ENCODE results near the gene SIGLEC9. TPM values are rescaled to one million over a fixed set of nuclear protein-coding genes. Genes with fewer than 3 reads are reported as not detected.
A peak's percentile ranks its signal among the peaks of the same experiment; 100 is the strongest.

Gene SIGLEC9
- total RNA-seq, result 5.3 TPM

- intact Hi-C loops (cut with DNase I), result no loop called here
- ATAC-seq, result peak; percentile 76
- peak; percentile 62 for DNase-seq (ENCODE audit: low spot score)
These were observed at the start of gene SIGLEC9 for GRCh38 chr19:51124729-51125128. TSS of gene SIGLEC9 (plus strand) at chr19:51124906. CDS start at chr19:51124975, 69 bp downstream.

- intact Hi-C loops (cut with DNase I), result no loop called here
- DNase-seq (ENCODE audit: low spot score), result no peak
- no peak for ATAC-seq
These were observed 48.7 kb upstream of the SIGLEC9 start for GRCh38 chr19:51075998-51076397.

GRCh38 chr19:51076631-51077213 is 48.0 kb upstream of the SIGLEC9 start:
- DNase-seq (ENCODE audit: low spot score) (no peak), ATAC-seq (no peak)
- intact Hi-C loops (cut with DNase I), result no loop called here

- ATAC-seq (no peak), DNase-seq (ENCODE audit: low spot score) (no peak)
- intact Hi-C loops (cut with DNase I), result no loop called here
These were observed 46.6 kb upstream of the SIGLEC9 start for GRCh38 chr19:51078104-51078503.

- intact Hi-C loops (cut with DNase I), result no loop called here
- DNase-seq (ENCODE audit: low spot score) (no peak), ATAC-seq (no peak)
These were observed 46.0 kb upstream of the SIGLEC9 start for GRCh38 chr19:51078731-51079130.

GRCh38 chr19:51079481-51080110 is 45.1 kb upstream of the SIGLEC9 start:
- ATAC-seq (peak; percentile 73), DNase-seq (ENCODE audit: low spot score) (peak; percentile 72)
- intact Hi-C loops (cut with DNase I), result no loop called here

GRCh38 chr19:51081476-51081875 is 43.2 kb upstream of the SIGLEC9 start:
- intact Hi-C loops (cut with DNase I), result no loop called here
- DNase-seq (ENCODE audit: low spot score), result no peak
- no peak for ATAC-seq

GRCh38 chr19:51082611-51083010 is 42.1 kb upstream of the SIGLEC9 start, which contains the start of gene KLK14:
TSS of gene KLK14 (minus strand) at chr19:51082887. CDS start at chr19:51082614, 273 bp downstream.
- ATAC-seq, result no peak
- DNase-seq (ENCODE audit: low spot score), result peak; percentile 35
- intact Hi-C loops (cut with DNase I), result no loop called here

- ATAC-seq (no peak), DNase-seq (ENCODE audit: low spot score) (no peak)
- intact Hi-C loops (cut with DNase I), result no loop called here
These were observed 41.5 kb upstream of the SIGLEC9 start for GRCh38 chr19:51083181-51083580.

- ATAC-seq (no peak), DNase-seq (ENCODE audit: low spot score) (peak; percentile 40)
- intact Hi-C loops (cut with DNase I), result no loop called here
These were observed 40.9 kb upstream of the SIGLEC9 start for GRCh38 chr19:51083783-51084182.

- DNase-seq (ENCODE audit: low spot score) (peak; percentile 34), ATAC-seq (no peak)
- intact Hi-C loops (cut with DNase I), result no loop called here
These were observed 40.2 kb upstream of the SIGLEC9 start for GRCh38 chr19:51084505-51084904.

GRCh38 chr19:51086153-51086850 is 38.4 kb upstream of the SIGLEC9 start:
- ATAC-seq, result no peak
- peak; percentile 19 for DNase-seq (ENCODE audit: low spot score)
- intact Hi-C loops (cut with DNase I), result no loop called here

GRCh38 chr19:51089786-51090185 is 34.9 kb upstream of the SIGLEC9 start:
- ATAC-seq (no peak), DNase-seq (ENCODE audit: low spot score) (no peak)
- intact Hi-C loops (cut with DNase I), result no loop called here

- intact Hi-C loops (cut with DNase I), result no loop called here
- ATAC-seq (no peak), DNase-seq (ENCODE audit: low spot score) (no peak)
These were observed 34.2 kb upstream of the SIGLEC9 start for GRCh38 chr19:51090471-51090870.

- ATAC-seq, result no peak
- intact Hi-C loops (cut with DNase I), result no loop called here
- no peak for DNase-seq (ENCODE audit: low spot score)
These were observed 33.6 kb upstream of the SIGLEC9 start for GRCh38 chr19:51091126-51091525.

- ATAC-seq, result no peak
- DNase-seq (ENCODE audit: low spot score), result no peak
- intact Hi-C loops (cut with DNase I), result no loop called here
These were observed 32.5 kb upstream of the SIGLEC9 start for GRCh38 chr19:51091895-51092873.

- intact Hi-C loops (cut with DNase I), result no loop called here
- ATAC-seq, result no peak
- no peak for DNase-seq (ENCODE audit: low spot score)
These were observed 31.6 kb upstream of the SIGLEC9 start for GRCh38 chr19:51093101-51093500.

- intact Hi-C loops (cut with DNase I), result no loop called here
- ATAC-seq, result no peak
- DNase-seq (ENCODE audit: low spot score), result no peak
These were observed 31.0 kb upstream of the SIGLEC9 start for GRCh38 chr19:51093510-51094345.
